ENCODE measurements around the gene PCCB.

The PCCB gene

GRCh38 chr3:136249091-136249490 is 1.0 kb upstream of the PCCB start:
- TF ChIP-seq, protein P1, sequence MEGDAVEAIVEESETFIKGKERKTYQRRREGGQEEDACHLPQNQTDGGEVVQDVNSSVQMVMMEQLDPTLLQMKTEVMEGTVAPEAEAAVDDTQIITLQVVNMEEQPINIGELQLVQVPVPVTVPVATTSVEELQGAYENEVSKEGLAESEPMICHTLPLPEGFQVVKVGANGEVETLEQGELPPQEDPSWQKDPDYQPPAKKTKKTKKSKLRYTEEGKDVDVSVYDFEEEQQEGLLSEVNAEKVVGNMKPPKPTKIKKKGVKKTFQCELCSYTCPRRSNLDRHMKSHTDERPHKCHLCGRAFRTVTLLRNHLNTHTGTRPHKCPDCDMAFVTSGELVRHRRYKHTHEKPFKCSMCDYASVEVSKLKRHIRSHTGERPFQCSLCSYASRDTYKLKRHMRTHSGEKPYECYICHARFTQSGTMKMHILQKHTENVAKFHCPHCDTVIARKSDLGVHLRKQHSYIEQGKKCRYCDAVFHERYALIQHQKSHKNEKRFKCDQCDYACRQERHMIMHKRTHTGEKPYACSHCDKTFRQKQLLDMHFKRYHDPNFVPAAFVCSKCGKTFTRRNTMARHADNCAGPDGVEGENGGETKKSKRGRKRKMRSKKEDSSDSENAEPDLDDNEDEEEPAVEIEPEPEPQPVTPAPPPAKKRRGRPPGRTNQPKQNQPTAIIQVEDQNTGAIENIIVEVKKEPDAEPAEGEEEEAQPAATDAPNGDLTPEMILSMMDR (IDR thresholded peaks at IDR 0.05; ENCODE audit: borderline replicate concordance, insufficient read depth, low read depth, low read length), result no peak
- H3K4me3 ChIP-seq (ENCODE audit: low read depth, low read length), result no peak overlapping the region

- H3K4me3 ChIP-seq (ENCODE audit: low read depth, low read length), result peak overlapping the region; percentile 83
- TF ChIP-seq, protein P1 (IDR thresholded peaks at IDR 0.05; ENCODE audit: borderline replicate concordance, insufficient read depth, low read depth, low read length), result no peak
These were observed 547 bp upstream of the PCCB start for GRCh38 chr3:136249593-136249992.

DNA sequence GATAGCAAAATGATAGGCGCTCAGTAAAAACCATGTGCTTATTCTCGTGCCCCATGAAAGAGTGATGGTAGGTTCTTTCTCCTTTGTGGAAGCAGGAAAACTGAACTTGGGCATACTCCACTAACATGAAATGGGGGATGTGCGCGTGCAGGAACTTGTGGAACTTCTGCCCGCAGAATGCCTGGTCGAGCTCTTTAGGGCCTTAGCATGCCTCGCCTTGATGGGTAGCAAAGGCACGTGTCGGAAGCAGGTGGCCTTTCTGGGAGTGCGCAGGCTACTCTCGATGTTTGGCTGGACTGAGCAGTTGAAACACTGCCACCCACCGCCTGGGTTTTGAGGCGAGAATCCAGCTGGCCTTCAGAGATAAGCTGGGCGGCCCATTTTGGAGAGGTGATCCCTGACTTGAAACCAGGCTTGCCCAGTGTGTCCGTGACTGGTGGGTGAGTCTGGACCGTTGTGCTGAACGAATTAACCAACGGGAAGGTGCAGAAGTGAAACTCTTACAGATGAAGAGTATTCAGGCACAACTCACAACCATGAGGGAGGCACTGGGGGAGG is 842 bp downstream of the PCCB start:
- TF ChIP-seq, protein P1 (IDR thresholded peaks at IDR 0.05; ENCODE audit: borderline replicate concordance, insufficient read depth, low read depth, low read length), result peak; percentile 4; the same call in 1 of the 2 replicates

GRCh38 chr3:136251511-136251910 is 1.4 kb downstream of the PCCB start:
- H3K4me3 ChIP-seq (ENCODE audit: low read depth, low read length), result no peak overlapping the region
- TF ChIP-seq, protein P1 (IDR thresholded peaks at IDR 0.05; ENCODE audit: borderline replicate concordance, insufficient read depth, low read depth, low read length), result no peak

More for the DNA sequence above, 842 bp downstream of the PCCB start:
- peak overlapping the region; percentile 83 for H3K4me3 ChIP-seq (ENCODE audit: low read depth, low read length)

DNA sequence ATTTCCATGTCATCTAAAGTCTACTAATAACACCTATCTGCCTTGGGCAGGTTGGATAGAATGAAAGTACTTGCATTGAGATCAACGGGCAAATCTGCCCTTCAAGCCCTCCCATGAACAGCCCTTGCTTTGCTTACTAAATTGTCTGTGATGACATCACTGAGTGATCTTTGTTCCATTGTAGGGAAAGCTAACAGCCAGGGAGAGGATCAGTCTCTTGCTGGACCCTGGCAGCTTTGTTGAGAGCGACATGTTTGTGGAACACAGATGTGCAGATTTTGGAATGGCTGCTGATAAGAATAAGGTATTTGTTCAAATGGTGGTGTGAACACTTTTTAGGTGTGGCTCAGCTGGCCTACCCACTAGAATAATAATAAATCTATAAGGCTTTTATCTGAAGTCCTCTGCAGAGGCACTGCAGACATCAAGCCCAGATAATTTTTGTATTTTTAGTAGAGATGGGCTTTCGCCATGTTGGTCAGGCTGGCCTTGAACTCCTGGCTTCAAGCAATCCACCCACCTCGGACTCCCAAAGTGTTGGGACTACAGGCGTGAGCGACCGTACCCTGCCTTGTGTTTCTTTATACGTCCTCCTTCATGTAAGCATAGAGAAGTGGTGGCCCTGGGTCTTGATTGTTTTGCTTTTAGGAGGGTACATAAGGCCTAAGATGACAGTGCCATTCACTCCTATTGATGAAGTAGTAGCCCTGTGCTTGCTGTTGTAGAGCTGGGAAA is 5.7 kb downstream of the PCCB start:
- no peak overlapping the region for H3K4me3 ChIP-seq (ENCODE audit: low read depth, low read length)
- TF ChIP-seq, protein P1 (IDR thresholded peaks at IDR 0.05; ENCODE audit: borderline replicate concordance, insufficient read depth, low read depth, low read length), result no peak

DNA sequence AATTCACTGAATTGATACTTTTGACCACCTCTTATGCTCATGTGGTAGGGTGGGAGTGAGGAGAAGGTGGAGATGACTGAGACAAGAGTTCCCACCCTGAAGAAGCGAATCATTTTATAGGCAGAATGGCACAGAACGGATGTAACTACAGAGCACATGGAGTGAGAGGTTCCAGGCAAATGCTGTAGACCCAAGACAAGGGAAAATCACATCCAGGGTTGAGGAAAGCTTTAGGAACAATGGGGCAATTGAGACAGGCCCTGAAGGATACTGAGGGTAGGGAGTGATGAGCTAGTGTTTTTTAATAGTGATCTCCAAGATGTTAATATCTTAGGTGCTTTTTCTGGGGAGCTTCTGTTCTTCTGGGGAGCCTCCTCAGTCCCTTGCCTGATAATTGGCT is 8.1 kb downstream of the PCCB start:
- no peak overlapping the region for H3K4me3 ChIP-seq (ENCODE audit: low read depth, low read length)

More for the DNA sequence above, 8.1 kb downstream of the PCCB start:
- TF ChIP-seq, protein P1 (IDR thresholded peaks at IDR 0.05; ENCODE audit: borderline replicate concordance, insufficient read depth, low read depth, low read length), result no peak
